ENCODE results near the gene MYO19.

DNA sequence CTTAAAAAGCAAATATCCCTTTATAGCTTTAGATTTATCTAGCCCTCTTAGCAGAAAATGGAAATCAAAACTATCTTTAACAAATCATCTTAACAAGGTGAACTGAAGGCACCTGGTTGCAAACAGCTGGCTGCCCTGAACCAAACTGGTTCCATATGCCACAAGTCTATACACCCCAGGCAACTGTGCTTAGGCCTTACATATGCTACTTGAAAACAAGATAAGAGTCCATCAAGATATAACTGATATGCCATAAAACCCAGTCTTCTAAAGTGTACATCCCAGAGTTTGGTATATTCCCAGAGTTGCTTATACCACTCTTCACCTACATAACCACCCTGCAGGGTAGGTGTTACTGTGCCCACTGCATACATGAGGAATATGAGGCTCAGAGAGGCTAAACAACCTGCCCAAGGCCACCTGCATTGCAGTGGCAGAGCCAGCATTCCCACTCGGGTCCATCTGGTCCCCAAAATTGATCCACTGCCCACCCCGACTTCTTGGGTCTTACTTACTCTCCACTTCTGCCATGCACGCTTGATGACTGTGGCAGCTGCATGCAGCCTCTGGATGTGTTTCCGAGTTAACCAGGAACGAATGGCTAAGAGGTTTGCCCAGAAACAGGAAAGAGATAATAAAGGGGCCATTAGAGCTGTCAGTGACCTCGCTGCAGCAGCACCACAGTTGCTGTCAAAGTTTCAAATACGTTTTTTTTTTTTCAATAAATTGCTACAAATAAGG, 35.9 kb downstream of the MYO19 start:
- TF ChIP-seq, protein P1, sequence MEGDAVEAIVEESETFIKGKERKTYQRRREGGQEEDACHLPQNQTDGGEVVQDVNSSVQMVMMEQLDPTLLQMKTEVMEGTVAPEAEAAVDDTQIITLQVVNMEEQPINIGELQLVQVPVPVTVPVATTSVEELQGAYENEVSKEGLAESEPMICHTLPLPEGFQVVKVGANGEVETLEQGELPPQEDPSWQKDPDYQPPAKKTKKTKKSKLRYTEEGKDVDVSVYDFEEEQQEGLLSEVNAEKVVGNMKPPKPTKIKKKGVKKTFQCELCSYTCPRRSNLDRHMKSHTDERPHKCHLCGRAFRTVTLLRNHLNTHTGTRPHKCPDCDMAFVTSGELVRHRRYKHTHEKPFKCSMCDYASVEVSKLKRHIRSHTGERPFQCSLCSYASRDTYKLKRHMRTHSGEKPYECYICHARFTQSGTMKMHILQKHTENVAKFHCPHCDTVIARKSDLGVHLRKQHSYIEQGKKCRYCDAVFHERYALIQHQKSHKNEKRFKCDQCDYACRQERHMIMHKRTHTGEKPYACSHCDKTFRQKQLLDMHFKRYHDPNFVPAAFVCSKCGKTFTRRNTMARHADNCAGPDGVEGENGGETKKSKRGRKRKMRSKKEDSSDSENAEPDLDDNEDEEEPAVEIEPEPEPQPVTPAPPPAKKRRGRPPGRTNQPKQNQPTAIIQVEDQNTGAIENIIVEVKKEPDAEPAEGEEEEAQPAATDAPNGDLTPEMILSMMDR (conservative IDR thresholded peaks at IDR 0.05; ENCODE audit: low read length), result no peak
- TF ChIP-seq EZH2phosphoT487 (IDR thresholded peaks at IDR 0.05; ENCODE audit: borderline replicate concordance), result no peak
